Measurements from ENCODE around the gene GSDMA. TPM values are rescaled to one million over a fixed set of nuclear protein-coding genes. Genes with fewer than 3 reads are reported as not detected.
"Not testable (repeated sequence)": the region's sequence is repeated elsewhere in the genome, so short reads cannot be mapped to it uniquely, and the experiment has no call there.

Gene GSDMA
- total RNA-seq, 1 experiment from 2014 or later: not detected

DNA sequence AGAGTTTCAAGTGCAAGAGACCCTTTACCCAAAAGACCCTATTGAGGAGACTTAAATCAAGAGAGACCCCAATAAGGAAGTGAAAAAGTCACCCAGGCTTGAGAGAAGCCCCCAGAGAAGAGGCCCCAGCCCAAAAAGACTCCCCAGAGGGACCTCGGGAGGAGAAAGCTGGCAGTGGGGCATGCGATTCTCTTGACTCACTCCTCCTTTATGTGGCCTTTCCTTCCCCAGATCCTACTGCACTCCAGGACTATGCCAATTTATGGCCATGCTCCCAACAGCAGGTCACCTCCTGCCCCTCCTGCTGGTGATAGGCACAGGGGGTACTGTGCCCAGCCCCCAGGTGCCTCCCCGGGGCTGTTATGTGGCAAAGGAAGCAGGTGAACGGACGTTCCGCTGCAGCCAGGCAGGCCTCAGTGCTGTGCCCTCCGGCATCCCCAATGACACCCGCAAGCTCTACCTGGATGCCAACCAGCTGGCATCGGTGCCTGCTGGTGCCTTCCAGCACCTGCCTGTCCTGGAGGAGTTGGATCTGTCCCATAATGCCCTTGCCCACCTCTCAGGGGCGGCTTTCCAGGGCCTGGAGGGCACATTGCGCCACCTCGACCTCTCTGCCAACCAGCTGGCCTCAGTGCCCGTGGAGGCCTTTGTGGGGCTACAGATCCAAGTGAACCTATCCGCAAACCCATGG, 19.0 kb upstream of the GSDMA start:
- H3K27me3 ChIP-seq: no peaks in the 10 kb centered on the region
- no peaks in the 10 kb centered on the region for H3K9me3 ChIP-seq (replicated peaks)
- H3K4me3 ChIP-seq: no peak overlapping the region
- no peak for DNase-seq
- H3K4me1 ChIP-seq: peaks cover 8% of the 10 kb centered on the region
- H3K36me3 ChIP-seq: no peaks in the 10 kb centered on the region
- H3K27ac ChIP-seq: no peak overlapping the region

DNA sequence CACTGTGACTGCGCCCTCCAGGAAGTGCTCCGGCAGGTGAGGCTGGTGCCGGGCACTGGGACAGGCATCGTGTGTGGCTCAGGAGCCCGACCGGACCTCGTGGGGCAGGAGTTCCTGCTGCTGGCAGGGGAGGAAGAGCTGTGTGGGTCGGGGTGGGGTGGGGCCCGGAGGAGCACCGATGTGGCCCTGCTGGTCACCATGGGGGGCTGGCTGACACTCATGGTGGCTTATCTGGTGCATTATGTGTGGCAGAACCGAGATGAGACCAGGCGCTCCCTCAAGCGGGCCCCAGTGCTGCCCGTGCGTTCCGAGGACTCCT, 18.5 kb upstream of the GSDMA start:
- no peaks in the 10 kb centered on the region for H3K36me3 ChIP-seq
- H3K27ac ChIP-seq: no peak overlapping the region
- DNase-seq: no peak
- no peaks in the 10 kb centered on the region for H3K9me3 ChIP-seq (replicated peaks)
- H3K4me3 ChIP-seq: no peak overlapping the region
- H3K4me1 ChIP-seq: peaks cover 6% of the 10 kb centered on the region
- no peaks in the 10 kb centered on the region for H3K27me3 ChIP-seq

DNA sequence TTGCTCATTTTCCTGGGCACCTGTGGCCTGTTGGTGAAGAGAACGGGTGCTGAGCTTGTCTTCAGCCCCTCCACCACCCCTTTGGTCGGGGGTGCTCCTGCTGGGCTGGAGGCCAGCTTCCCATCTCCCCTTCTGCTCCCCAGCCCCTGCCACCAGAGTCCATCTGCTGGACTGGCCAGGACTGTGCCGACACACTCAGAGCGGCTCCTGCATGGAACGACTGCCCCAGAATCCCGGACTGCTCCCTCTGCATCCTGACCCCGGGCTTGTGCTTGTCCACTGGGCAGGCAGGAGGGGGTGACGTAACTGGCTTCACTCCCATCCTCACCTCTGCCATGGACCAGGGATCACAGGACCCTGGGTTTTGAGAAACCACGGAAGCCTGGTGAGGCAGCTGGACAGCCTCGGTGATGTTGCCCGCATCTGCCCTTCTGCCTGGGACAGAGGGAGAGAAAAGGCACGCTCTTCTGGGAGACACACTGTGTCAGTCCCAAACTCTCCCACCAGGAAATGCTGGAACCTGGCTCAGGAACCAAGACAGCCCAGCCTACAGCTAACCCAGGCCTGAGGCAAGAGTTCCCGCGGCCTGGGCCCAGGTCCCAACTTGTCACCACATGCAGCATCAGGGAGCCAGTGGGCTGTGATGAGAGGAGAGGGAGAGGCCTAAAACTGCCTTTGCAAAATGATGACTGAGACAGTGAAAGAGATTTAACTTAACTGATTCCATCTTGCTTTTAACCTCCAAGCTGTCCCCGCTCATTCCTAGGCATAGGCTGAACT, 16.1 kb upstream of the GSDMA start:
- DNase-seq: no peak

DNA sequence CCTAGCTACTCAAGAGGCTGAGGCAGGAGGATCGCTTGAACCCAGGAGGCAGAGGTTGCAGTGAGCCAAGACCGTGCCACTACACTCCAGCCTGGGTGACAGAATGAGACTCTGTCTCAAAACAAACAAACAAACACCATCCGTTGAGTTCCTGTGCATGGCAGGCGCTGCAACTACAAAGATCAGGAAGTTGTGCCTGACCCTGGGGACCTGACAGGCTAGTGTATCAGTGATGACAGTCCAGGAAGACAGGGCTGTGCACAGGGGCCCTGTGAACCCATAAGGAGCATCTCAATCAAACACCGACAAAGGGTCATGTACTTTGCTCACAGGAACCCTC, 14.3 kb upstream of the GSDMA start:
- H3K27me3 ChIP-seq, DNase-seq, H3K27ac ChIP-seq: not testable (repeated sequence)

More for the DNA sequence above, 16.1 kb upstream of the GSDMA start:
- Histone ChIP-seq H3K4me1 (no peaks in the 10 kb centered on the region), H3K27ac (no peak overlapping the region), H3K27me3 (no peaks in the 10 kb centered on the region), H3K4me3 (no peak overlapping the region), H3K9me3 (replicated peaks) (no peaks in the 10 kb centered on the region), H3K36me3 (no peaks in the 10 kb centered on the region)

DNA sequence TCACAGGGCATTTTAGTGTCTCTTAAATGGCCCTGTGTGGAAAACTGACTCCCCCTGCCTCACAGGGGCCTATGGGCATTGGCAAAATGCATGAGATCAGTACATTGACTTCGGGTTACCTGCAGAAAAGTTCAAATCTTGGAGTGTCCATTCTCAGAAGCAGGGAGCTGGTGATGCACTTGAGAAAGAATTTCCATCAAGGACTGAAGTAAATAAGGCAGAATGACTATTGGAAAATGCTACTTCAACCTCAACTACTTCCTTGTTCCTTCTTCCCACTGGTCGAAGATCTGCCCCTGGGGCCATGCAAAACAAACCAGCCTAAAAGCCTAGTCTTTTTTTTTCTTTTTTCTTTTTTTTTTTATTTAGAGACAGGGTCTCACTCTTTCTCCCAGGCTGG, 13.8 kb upstream of the GSDMA start:
- Histone ChIP-seq H3K27ac (no peak overlapping the region), H3K4me1 (no peaks in the 10 kb centered on the region), H3K27me3 (no peaks in the 10 kb centered on the region), H3K36me3 (no peaks in the 10 kb centered on the region), H3K9me3 (replicated peaks) (no peaks in the 10 kb centered on the region), H3K4me3 (no peak overlapping the region)
- no peak for DNase-seq

More for the DNA sequence above, 14.3 kb upstream of the GSDMA start:
- not testable (repeated sequence) for H3K9me3 ChIP-seq (replicated peaks); H3K4me3 ChIP-seq; H3K36me3 ChIP-seq; H3K4me1 ChIP-seq

DNA sequence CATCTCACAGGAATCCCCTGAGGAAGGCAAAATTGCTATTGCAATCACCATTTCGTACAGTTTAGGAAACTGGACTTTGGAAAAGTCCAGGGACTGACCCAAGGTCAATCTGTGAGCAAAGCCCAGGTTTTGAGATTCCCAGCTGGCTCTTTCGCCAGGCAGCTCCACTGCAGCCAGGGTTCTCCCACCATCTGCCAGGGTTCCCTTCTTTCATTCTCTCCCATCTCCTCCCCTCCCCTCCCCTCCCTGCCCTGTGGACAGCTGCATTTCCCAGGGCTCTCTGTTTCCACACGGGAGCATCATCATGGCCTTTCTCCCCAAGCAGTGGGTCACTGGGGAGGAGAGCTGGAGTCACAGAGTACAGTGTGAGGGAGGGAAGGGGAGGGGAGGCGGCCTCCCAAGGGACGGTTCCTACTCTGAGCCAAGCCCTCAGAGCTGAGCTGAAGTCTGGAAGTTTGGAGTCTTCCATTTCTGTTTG, 11.9 kb upstream of the GSDMA start:
- peak; percentile 62 to 73 for DNase-seq
- H3K27ac ChIP-seq: no peak overlapping the region
- H3K4me3 ChIP-seq: no peak overlapping the region
- H3K27me3 ChIP-seq: no peaks in the 10 kb centered on the region
- no peaks in the 10 kb centered on the region for H3K36me3 ChIP-seq
- H3K9me3 ChIP-seq (replicated peaks): no peaks in the 10 kb centered on the region
- H3K4me1 ChIP-seq: no peaks in the 10 kb centered on the region

DNA sequence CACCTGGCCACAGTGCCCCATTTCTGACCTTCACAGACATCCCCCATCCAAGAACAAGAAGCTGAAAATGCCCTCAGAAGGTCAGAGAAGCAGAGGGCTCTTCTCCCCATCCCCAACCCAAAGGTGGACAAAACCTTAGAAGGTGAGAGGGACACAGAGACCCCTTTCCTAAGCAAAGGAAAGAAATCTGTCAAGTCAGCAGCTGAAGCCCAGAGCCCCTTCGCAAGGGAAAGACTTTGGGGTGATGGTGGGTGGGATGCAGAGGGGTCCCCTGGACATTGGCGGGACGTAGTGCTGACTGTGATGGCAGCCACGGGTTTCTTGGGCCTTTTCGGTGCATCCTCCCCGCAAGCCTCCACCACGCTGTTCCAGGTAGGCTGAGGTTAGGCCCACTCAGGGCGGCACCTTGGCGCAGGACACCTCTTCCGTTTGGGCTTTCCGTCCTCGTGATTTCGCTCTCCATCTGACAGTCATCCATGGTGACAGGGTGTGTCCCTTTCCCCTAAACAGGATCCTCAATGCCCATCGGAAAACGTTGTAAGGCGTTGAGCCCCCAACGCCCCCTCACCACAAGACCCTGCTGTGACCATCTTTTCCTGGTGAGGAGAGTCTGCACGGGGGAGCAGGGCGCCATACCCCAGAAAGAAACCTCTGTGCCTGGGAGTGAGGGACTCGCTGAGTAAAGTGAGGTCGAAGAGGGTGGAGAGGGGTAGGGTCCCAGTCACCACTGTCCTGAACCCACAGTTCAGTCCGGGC, 10.7 kb upstream of the GSDMA start:
- Histone ChIP-seq H3K36me3 (no peaks in the 10 kb centered on the region), H3K27ac (no peak overlapping the region), H3K4me1 (no peaks in the 10 kb centered on the region), H3K27me3 (no peaks in the 10 kb centered on the region), H3K9me3 (replicated peaks) (no peaks in the 10 kb centered on the region), H3K4me3 (no peak overlapping the region)
- no peak for DNase-seq

DNA sequence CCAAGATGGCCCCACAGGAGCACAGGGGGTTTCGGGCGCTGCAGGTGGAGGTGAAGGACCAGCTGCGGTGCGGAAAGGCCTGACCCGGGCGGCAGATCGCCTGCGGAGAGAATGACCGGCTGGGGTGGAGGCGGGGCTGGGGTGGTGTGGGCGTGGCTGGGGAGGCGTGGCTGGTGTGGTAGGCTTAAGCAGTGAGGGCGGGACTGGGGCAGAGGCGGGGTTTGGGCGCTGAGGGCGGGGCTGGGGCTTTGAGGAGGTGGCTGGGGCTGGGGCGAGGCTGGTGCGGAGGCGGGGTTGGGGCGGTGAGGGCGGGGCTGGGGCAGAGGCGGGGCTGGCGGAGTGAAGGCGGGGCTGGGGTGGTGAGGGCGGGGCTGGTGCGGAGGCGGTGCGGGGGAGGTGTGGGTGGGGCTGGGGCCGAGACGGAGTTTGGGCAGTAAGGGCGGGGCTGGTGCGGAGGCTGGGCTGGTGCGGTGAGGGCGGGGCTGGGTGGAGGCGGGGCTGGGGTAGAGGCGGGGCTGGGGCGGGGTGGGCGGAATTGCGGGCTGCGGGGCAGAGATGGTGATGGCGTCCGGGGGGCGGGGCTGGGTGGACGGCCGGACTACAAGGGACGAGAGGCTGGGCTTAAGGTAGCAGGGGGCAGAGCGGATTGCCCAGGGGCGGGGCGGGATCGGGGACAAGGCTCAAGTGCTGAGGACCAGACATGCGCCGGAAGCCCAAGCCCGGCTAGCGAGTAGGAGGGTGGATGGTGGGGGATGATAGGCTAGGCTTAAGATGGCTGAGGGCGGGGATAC, 9.9 kb upstream of the GSDMA start:
- no peaks in the 10 kb centered on the region for H3K4me1 ChIP-seq
- no peak overlapping the region for H3K27ac ChIP-seq
- no peaks in the 10 kb centered on the region for H3K27me3 ChIP-seq

DNA sequence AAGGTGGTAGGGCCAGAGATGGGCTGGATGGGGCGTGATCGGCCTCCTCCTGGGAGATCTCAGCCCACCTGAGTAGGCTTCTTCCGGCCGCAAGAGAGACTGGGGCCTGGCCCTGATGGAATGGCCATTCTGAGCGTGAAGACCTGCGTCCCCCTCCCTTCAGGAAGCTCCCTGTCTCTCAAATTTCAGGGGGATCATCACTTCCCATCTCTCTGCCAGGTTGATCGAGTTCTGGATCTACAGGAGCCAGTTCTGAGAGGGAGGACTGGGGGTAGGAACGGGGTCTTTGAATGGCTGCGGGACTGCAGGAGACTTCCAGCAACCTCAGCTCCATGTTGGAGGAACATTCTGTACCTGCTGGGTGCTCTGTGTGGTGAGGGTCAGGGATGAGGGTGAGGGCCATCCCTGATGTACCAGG, 9.3 kb upstream of the GSDMA start:
- Histone ChIP-seq H3K27me3 (no peaks in the 10 kb centered on the region), H3K9me3 (replicated peaks) (no peaks in the 10 kb centered on the region), H3K4me1 (no peaks in the 10 kb centered on the region), H3K36me3 (no peaks in the 10 kb centered on the region), H3K4me3 (peak overlapping the region; percentile 48), H3K27ac (no peak overlapping the region)
- no peak for DNase-seq

More for the DNA sequence above, 9.9 kb upstream of the GSDMA start:
- peak; percentile 90 to 94 for DNase-seq
- Histone ChIP-seq H3K9me3 (replicated peaks) (no peaks in the 10 kb centered on the region), H3K36me3 (no peaks in the 10 kb centered on the region), H3K4me3 (peak overlapping the region; percentile 48)

DNA sequence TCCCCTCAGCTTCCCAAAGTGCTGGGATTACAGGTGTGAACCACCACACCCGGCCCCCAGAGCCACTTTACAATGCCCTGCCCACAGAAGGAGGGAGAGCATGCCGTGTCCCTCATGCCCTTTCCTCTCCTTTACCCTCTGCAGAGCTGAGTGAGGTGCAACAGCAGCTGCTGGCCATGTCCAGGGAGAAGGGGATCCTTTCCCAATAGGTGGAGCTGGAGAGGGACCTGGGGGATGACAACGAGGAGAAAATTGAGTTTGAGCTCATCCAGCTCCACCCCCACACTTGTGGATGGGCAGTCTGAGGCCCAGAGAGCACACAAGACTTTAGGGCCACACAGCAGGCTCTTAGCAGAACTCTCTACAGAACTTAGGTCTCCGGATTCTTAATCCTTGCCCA, 7.9 kb upstream of the GSDMA start:
- H3K4me3 ChIP-seq: no peak overlapping the region
- H3K27me3 ChIP-seq: no peaks in the 10 kb centered on the region
- H3K27ac ChIP-seq: no peak overlapping the region
- no peak for DNase-seq
- H3K4me1 ChIP-seq: 0 out of 2 replicates have a peak, but pooled peaks cover 3% of the 10 kb centered on the region
- H3K36me3 ChIP-seq: no peaks in the 10 kb centered on the region
- no peaks in the 10 kb centered on the region for H3K9me3 ChIP-seq (replicated peaks)

DNA sequence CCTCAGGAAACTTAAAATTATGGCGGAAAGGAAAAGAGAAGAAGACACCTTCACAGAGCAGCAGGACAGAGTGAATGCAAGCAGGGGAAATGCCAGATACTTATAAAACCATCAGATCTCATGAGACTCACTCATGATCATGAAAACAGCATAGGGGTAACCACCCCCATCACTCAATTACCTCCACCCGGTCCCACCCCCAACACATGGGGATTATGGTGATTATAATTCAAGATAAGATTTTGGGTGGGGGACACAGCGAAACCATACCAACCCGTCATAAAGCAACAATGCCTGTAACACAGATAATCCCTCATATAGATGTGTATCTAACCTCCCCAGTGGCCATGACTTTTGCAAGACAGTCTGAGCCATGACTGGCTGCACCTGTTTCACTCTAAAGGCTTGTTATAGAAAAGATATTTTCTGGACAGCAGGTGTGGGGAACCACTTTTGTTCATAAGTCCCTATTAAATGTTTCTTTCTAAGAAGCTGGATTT, 7.0 kb upstream of the GSDMA start:
- Histone ChIP-seq H3K4me3 (no peak overlapping the region), H3K4me1 (0 out of 2 replicates have a peak, but pooled peaks cover 3% of the 10 kb centered on the region), H3K27me3 (no peaks in the 10 kb centered on the region), H3K27ac (no peak overlapping the region), H3K36me3 (no peaks in the 10 kb centered on the region), H3K9me3 (replicated peaks) (no peaks in the 10 kb centered on the region)
- no peak for DNase-seq

DNA sequence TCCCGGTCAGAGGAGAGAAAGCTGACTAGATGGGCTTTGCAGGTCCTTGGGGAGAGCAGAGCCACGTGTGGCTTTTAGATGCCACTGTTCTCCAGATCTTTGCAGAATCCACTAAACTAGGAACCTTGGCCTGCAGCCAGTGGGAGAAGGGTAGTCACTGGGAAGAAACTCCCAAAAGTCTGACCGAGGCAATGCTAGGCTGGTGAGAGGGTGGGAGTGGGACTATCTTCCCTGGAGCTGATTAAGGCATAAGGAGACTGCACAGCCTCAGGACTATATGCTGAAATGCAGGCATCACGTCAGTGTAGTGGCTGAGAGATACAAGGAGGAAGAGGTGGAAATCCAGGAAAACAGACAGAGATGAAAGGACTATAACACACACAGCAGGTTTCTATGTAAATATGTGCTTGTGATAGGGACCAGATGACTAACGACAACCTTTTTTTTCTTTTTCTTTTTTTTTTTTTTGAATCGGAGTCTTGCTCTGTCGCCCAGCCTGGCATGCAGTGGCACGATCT, 2.2 kb upstream of the GSDMA start:
- Histone ChIP-seq H3K4me3 (no peak overlapping the region), H3K9me3 (replicated peaks) (no peaks in the 10 kb centered on the region), H3K4me1 (0 out of 2 replicates have a peak, but pooled peaks cover 3% of the 10 kb centered on the region), H3K27ac (no peak overlapping the region), H3K27me3 (0 out of 2 replicates have a peak, but pooled peaks cover 2% of the 10 kb centered on the region), H3K36me3 (no peaks in the 10 kb centered on the region)
- no peak for DNase-seq

DNA sequence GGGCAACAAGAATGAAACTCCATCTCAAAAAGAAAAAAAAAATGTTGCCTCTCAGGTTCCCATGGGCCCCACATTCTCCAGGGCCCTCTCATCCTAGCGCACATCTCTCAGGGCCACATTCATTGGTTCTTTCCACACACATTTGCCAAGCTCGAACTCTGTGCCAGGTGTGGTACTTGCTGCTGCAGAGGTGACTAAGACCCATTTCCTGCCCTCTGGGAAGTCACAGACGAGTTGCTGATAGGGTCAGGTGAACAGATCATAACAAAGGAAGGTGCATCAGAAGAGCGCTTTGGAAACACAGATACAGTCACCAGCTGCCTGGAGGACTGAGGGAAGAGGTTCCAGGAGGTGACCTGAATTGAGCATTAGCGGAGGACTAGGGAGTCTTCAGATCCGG, 1.0 kb downstream of the GSDMA start:
- peaks cover 4% of the 10 kb centered on the region; the same call in 1 of the 2 replicates for H3K27me3 ChIP-seq
- no peak overlapping the region for H3K27ac ChIP-seq
- DNase-seq: no peak
- H3K36me3 ChIP-seq: no peaks in the 10 kb centered on the region
- no peaks in the 10 kb centered on the region for H3K9me3 ChIP-seq (replicated peaks)
- 0 out of 2 replicates have a peak, but pooled peaks cover 3% of the 10 kb centered on the region for H3K4me1 ChIP-seq
- H3K4me3 ChIP-seq: no peak overlapping the region
